ENCODE data around the gene CASP8AP2.
"Not testable (repeated sequence)": the region's sequence is repeated elsewhere in the genome, so short reads cannot be mapped to it uniquely, and the experiment has no call there.

GRCh38 chr6:89828475-89828987, 1.1 kb upstream of the CASP8AP2 start:
- not testable (repeated sequence) for TF ChIP-seq CTCF, EP300 (IDR thresholded peaks at IDR 0.05)
